Prostate gland (tissue), 2 donors: ENCODE data around the gene PCDHGC3. TPM values are rescaled to one million over a fixed set of nuclear protein-coding genes. Genes with fewer than 3 reads are reported as not detected.

Experiments used
- DNase-seq: peaks from one replicate; pipeline ENCODE4 v3.0.0-alpha.2; 2019; ENCODE audit warnings: low spot score
- H3K27ac ChIP-seq, 2 donors: fragments of 200-600 bp; sonication (generic); 2 replicates each; pipeline ENCODE4 v1.5.1; 2017 to 2019
- H3K27me3 ChIP-seq: fragments of 200-600 bp; sonication (generic); replicated peaks from 2 replicates; pipeline ENCODE4 v1.5.1; 2019; ENCODE audit not compliant: insufficient read depth
- H3K36me3 ChIP-seq, 2 donors: fragments of 200-600 bp; sonication (generic); 1 replicate in 1 of 2; 2 replicates in 1 of 2; pipeline versions ENCODE4 v1.5.1 to v1.8.1; 2017 to 2019
- H3K4me1 ChIP-seq: fragments of 200-600 bp; sonication (generic); replicated peaks from 2 replicates; pipeline ENCODE4 v1.5.1; 2019
- H3K4me3 ChIP-seq, 2 donors: fragments of 200-600 bp; sonication (generic); 2 replicates each; pipeline ENCODE4 v1.5.1; 2017 to 2019
- H3K9me3 ChIP-seq: fragments of 200-600 bp; sonication (generic); 2 replicates; pipeline ENCODE4 v1.5.1; 2017
- CTCF ChIP-seq, 4 experiments: fragments of 200-600 bp in 2 of 4; fragments of 450-650 bp in 2 of 4; sonication (generic) in 2 of 4; IDR thresholded peaks; 1 replicate in 3 of 4; 2 replicates in 1 of 4; pipeline ENCODE4 v1.5.1; 2016 to 2019; ENCODE audit warnings: antibody characterized with exemption in 4 of 4, mild to moderate bottlenecking in 2 of 4, moderate library complexity in 2 of 4
- POLR2A ChIP-seq: fragments of 450-650 bp; IDR thresholded peaks from one replicate; pipeline ENCODE4 v1.6.1; 2016; ENCODE audit warnings: antibody characterized with exemption, mild to moderate bottlenecking
- POLR2AphosphoS5 ChIP-seq: sonication (generic); formaldehyde crosslinking; IDR thresholded peaks from one replicate; pipeline ENCODE4 v1.6.1; 2017; ENCODE audit warnings: antibody characterized with exemption
- WGBS: methylation state at CpG from one replicate; pipeline ENCODE4 v1.1.5; 2018; 5-methylcytosine and 5-hydroxymethylcytosine counted together
- intact Hi-C: fragments of 100-400 bp; cut with DNase I; formaldehyde crosslinking; loops from one replicate; pipeline ENCODE4 v1.14.2; 2022
- total RNA-seq, 2 donors: library from RNA; depleted of rRNA; stranded (reverse); fragments of >200 nt; gene quantifications; one replicate each; pipeline ENCODE4 v1.1.0, GENCODE V29; 2016

The PCDHGC3 gene
- total RNA-seq, 2 donors from 2014 or later: 27.6 to 55.3 TPM

- DNase-seq: no peak
- 95% methylated on average over 10 of the region's 10 CpGs for WGBS
- intact Hi-C loops: no loop called here
- Histone ChIP-seq H3K36me3 (no peaks in the 10 kb centered on the region), H3K27me3 (no peaks in the 10 kb centered on the region), H3K27ac (no peak overlapping the region), H3K4me3 (no peak overlapping the region), H3K9me3 (no peaks in the 10 kb centered on the region), H3K4me1 (no peaks in the 10 kb centered on the region)
- TF ChIP-seq CTCF (IDR thresholded peaks at IDR 0.05) (no peak), POLR2AphosphoS5 (no peak), POLR2A (no peak)
Measured at GRCh38 chr5:141489841-141490240, 14.1 kb downstream of the PCDHGC3 start.

- no peaks in the 10 kb centered on the region for H3K36me3 ChIP-seq
- no peak for DNase-seq
- H3K4me3 ChIP-seq: no peak overlapping the region
- H3K9me3 ChIP-seq: no peaks in the 10 kb centered on the region
- intact Hi-C loops: no loop called here
- H3K4me1 ChIP-seq: no peaks in the 10 kb centered on the region
- WGBS: 92% methylated on average over 10 of the region's 10 CpGs
- no peak overlapping the region for H3K27ac ChIP-seq
- TF ChIP-seq POLR2AphosphoS5: no peak
- TF ChIP-seq CTCF (IDR thresholded peaks at IDR 0.05): no peak
- no peak for TF ChIP-seq POLR2A
- no peaks in the 10 kb centered on the region for H3K27me3 ChIP-seq
Measured at GRCh38 chr5:141490271-141490670, 14.5 kb downstream of the PCDHGC3 start.

GRCh38 chr5:141490771-141491170, 15.0 kb downstream of the PCDHGC3 start:
- no peaks in the 10 kb centered on the region for H3K36me3 ChIP-seq
- intact Hi-C loops: no loop called here
- WGBS: 88% methylated on average over 13 of the region's 13 CpGs
- no peaks in the 10 kb centered on the region for H3K4me1 ChIP-seq
- DNase-seq: no peak
- H3K4me3 ChIP-seq: no peak overlapping the region
- TF ChIP-seq POLR2A (no peak), CTCF (IDR thresholded peaks at IDR 0.05) (no peak), POLR2AphosphoS5 (no peak)
- no peak overlapping the region for H3K27ac ChIP-seq
- no peaks in the 10 kb centered on the region for H3K27me3 ChIP-seq
- no peaks in the 10 kb centered on the region for H3K9me3 ChIP-seq

- H3K27ac ChIP-seq: no peak overlapping the region
- no peaks in the 10 kb centered on the region for H3K27me3 ChIP-seq
- 76% methylated on average over 66 of the region's 66 CpGs for WGBS
- no peak for DNase-seq
- intact Hi-C loops: no loop called here
- no peak overlapping the region for H3K4me3 ChIP-seq
- H3K9me3 ChIP-seq: no peaks in the 10 kb centered on the region
- no peaks in the 10 kb centered on the region for H3K4me1 ChIP-seq
- no peak for TF ChIP-seq CTCF (IDR thresholded peaks at IDR 0.05)
- no peak for TF ChIP-seq POLR2A
- no peak for TF ChIP-seq POLR2AphosphoS5
- no peaks in the 10 kb centered on the region for H3K36me3 ChIP-seq
Measured at GRCh38 chr5:141491323-141492167, 15.8 kb downstream of the PCDHGC3 start.
